Inferior parietal cortex (tissue), 1 donor: ENCODE data around the gene MCCC1.
"Not testable (repeated sequence)": the region's sequence is repeated elsewhere in the genome, so short reads cannot be mapped to it uniquely, and the experiment has no call there.

Experiments
- DNase-seq: peaks from one replicate; pipeline ENCODE4 v3.0.0-alpha.2; 2016; ENCODE audit errors: extremely low spot score

The MCCC1 gene

DNA sequence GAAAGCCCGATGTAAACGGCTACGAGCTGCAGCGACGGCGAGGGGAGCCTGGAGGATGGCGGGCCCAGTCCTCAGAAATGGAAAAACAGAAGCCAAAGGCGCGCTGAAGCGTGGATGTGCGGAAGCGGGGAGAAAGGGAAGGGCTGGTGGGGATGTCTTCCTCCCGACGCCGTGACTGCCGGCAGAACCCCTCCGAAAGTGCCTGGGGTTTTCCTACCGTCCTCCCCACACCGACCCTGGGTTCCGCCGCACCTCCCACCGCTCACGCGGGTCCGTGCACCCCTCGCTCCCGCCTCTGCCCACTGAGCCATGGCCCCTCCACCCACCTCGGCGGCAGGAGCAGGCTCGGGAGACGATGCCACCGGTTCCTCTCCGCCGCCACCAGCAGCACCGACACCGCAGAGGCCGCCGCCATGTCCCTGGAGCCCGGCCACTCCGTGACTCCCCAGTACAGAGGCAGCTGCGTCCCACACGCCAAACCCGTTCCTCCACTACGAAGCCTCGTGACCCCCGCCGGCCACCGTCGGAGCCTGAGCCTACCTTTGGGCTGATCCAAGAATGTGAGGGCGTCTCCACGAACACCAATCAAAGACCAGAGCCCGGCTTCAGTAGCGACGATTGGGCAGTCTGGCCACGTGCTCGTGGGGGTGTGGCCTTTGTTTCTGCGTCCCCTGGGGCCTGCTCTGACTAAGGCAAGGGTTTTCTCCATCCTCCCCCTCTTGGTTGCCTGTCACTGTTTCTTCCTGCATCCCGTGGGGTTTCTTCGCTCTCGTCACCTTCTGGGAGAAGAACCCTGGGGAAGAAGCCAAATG is at the start of gene MCCC1:
MCCC1 (minus strand) TSS at position 471 of the 812 bp plus-strand sequence; CDS start at position 415, 56 bp downstream.
- DNase-seq = peak; percentile 99

DNA sequence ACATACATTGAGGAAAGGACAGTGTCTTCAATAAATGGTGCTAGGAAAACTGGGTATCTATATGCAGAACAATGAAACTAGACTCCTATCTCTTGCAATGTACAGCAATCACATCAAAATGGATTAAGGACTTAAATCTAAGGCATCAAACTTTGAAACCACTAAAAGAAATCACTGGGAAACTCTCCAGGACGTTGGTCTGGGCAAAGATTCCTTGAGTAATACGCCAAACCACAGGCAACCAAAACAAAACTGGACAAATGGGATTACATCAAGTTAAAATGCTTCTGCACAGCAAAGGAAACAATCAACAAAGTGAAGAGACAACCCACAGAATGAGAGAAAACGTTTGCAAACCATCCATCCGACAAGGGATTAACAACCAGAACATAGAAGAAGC is 48.8 kb upstream of the MCCC1 start:
- DNase-seq = no peak

DNA sequence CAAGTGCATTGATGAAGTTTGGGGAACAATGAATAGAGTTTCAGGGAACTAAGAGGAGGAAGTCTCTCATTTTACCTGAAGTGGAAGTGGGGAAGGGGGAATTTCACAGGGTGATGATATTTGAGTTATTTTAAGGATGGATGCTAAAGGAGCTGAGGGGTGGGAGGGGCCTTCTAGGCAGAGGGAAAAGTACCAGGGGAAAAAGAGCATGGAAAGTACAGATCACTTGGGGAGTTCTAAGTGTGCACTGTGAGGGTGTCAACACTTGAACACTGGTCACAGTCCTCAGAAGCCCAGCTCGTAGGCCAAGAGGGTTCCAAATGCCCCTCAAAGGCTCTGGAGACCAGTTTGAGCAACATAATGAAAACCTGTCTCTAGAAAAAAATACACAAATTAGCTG is 45.1 kb upstream of the MCCC1 start:
- no peak for DNase-seq

DNA sequence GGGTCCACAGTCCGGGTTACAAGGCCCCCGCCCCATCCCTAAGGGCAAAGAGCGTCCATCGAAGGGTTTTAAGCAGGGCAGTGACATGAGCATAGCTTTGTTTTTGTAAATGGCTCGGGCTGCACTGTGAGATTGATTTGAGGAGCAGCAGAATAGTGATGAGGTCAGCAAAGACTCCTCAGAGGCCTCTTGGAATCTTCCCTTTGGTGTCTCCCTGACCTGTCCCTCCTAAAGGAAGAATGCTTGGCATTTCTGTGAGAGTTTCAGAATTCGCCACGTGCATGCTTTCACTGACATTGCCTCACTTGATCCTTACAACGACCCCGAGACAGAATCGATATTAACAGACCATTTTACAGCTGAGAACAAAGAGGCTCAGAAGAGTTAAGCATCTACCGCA is 42.9 kb upstream of the MCCC1 start:
- DNase-seq = no peak

DNA sequence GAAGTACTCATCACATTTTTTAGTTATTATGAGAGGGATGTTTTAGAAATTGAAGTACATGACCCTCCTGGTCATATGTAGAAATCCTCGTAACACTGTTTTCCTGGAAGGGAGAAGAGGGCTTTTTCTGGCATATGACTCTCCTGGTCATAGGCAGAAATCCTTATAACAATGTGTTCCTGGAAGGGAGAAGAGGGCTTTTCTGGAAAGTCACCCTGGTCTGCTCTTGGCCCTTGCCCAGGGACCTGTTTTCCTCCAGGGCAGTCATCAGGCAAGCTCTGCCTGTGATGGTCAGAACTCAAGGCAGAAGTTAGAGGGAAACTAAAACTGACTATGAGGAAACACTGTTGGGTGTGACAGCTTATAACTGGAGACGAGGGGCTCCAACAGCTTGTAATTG is 35.5 kb upstream of the MCCC1 start:
- DNase-seq = no peak

DNA sequence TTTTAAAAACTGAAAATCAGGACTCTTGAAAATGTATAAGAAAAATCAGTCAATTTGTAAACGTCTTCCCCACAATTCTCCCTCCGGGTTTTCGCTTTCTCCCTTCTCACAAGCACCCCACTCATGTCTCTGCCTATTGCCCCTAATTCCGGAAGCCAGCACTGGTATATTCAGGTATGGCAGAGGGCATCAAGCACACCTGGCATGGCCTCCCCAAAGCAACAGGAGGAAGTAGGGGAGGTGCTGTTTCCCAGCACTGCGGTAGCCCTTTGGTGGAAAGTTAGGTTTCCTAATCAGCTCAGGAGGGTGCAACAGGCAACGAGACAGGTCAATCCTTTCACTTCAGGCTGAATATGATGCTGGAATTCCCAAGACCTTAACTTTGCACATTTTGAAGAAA is 33.1 kb upstream of the MCCC1 start:
- DNase-seq = no peak

DNA sequence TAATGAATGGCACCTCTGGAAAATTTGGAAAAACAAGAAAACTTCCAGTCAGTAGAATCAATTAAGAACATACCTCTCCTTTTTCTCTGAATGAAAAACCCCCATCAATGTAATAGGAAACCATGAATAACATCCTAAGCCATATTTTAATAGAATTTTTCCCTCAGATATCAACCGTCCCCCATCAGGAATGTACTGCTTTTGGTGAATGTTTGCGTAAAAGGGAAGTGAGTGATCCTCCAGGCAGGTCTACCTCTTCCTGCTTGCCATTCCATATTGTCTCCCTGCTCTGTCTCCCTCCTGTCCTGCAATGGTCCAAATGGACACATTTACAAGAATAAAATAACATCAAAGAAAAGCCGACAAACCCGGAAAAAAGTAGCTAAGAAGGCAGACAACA is 32.4 kb upstream of the MCCC1 start:
- DNase-seq = no peak

DNA sequence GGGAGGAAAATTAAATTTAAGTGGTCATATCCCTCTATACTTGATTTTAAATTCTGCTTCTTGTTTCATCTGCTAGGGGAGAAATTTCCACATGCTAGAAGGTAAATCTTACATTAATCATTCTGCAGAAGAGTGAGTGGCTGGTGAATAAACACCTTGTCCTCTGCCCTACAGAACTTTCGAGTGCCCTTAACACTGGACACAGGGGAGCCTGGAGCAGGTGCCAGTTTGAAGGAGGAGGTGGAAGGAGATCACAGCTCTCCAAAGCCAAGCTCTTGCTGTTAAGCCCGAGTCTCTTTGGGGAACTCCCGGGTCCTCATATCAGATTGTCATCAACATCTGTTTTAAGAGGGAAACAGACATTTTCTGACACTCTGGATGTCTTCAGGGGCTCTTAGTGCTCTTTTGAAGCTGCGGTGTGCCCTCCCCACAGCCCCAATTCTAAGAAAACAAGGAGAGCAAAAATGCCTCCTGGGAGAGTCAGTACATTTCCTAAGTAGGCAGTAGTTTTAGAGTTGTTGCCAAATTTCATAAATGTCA is 32.0 kb upstream of the MCCC1 start:
- DNase-seq = no peak

DNA sequence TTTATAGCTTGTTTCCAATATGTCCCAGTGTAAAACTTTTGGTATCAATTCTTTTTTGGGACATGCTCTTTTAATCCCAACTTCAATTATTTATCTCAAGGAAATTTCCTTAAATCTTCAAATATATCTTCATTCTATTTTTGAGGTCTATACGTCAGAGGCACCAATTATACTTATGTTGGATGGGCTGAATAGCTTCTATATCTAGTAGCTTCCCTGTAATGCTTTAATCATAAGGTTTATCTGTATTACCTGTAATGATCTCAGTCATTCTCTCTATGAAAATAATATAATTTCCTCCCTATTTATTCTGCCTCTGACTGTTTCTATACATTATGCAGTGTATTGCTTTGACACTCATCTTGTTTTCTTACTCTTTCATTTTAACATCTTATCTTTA is 29.9 kb upstream of the MCCC1 start:
- no peak for DNase-seq

DNA sequence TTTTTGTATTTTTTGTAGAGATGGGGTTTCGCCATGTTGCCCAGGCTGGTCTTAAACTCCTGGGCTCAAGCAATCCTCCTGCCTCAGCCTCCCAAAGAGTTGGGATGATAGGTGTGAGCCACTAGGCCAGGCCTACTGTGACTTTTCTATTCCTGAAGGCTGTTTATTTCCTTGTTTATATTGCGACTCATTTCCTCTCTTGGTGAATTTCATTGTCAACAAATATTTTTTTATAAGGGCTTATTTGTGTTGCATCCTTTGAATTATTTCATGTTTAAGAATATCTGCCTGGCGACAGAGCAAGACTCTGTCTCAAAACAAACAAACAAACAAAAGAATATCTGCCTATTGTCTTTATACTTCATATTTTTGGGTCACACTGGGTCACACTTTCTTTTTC is 29.4 kb upstream of the MCCC1 start:
- no peak for DNase-seq

DNA sequence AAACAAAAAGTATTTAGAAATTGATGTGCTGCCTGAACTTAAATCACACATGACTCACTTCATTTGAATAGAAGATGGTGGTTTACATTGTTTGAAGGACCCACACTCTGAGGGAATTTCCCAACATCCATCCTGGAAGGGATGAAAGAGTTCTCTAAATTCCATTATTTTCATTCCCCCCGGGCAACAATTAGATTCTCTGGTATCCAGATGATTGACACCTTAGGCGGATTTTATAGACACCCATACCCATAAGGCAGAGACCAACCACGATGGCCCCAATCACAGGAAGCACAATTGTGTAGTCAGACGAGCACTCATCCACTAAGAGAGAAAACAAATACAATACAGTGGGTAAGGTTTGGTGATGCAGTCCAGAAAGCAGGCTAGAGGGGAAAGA is 24.6 kb upstream of the MCCC1 start:
- no peak for DNase-seq

DNA sequence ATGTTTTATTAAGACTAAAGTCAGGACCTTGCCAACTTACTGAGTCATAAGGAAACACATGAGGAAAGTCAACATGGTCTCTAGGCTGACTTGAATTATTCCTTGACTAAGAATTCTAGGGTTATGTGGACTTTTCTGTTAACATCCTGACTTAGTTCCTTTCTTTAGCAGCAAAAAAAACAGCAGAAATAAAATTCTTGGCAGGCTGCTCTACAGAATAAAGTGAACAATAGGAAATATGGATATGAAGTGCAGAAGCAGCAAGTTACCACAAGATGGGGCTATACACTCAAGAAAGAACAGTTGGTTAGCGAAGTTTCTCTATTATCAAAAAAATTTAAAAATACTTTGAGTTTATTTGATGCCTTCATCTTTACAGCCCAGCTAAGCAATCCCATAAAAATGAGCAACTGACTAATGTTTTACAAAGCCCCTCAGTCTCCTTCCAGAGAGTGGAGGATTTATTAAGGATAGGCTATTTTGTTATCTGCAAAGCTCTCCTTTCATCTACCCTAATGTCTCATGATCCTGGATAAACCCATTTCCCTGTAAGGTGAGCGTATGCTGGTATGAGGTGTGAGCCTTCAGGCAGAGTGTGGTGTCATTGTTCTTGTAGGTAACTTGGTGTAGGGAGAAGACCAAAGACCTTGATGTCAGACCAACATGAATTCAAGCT is 23.1 kb upstream of the MCCC1 start:
- peak; percentile 79 for DNase-seq

DNA sequence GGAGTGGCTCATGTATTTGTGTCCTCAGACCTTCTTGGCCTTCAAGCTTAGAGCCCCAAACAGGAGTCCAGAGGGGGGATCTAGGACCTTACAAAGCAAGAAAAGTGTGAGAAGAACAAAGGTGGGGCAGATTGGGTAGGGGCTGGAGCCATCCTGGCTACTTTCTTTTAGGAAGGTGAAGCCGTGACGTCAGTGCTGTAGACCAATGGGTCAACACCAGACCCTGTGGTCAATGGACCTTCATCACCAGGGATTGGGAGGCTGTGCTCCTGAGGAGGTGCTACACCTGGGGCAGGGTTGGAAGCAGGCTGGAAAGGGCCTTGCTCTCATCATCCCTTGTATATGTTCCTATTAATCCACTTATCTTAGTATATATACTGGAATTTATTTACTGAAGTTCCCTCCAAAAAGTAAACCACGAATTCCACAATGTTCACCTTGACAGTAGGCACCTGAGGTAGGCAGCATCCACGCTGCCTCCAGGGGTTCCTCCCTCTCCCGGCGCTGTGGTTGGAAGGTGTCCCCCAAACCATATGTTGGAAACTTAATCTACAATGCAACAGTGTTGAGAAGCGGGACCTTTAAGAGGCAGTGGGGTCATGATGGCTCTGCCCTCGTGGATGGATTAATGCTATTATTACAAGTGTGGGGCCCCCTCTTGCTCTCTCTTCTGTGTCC is 21.4 kb upstream of the MCCC1 start:
- DNase-seq = no peak

DNA sequence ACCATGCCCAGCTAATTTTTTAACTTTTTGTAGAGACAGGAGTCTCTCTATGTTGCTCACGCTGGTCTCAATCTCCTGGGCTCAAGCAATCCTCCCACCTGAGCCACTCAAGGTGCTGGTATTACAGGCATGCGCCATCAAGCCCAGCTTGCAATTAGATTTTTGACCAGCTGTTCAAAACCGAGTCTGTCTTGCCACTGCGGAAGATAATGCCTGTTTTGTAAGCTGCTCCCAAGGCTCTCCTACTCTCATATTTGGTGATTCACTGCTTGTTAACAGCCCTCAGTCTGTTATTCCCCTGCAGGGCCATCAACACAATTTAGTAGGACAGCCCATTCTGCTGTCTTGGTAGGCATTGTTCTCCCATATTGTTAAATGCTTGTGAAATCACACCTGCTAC is 17.8 kb upstream of the MCCC1 start:
- DNase-seq = no peak

DNA sequence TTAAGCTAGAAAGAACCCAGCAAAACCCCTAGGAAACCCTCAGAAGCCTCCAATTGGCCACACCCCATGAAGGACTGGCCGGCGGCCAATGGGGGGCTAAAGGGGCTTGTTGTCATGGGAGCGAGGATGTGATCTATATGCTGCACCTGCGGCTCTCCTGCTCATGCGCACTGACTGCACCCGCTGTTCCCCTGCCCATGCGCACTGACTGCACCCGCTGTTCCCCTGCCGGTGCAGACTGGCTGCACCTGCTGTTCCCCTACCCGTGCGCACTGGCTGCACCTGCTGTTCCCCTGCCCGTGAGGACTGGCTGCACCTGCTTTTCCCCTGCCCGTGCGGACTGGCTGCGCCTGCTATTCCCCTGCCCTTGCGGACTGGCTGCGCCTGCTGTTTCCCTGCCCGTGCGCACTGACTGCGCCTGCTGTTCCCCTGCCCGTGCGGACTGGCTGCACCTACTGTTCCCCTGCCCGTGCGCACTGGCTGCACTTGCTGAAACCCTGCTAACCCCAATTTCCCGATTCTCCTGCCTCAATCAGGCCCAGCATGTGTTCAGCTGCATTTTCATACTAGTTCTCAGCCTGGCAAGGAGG is 16.8 kb upstream of the MCCC1 start:
- DNase-seq = peak; percentile 68

DNA sequence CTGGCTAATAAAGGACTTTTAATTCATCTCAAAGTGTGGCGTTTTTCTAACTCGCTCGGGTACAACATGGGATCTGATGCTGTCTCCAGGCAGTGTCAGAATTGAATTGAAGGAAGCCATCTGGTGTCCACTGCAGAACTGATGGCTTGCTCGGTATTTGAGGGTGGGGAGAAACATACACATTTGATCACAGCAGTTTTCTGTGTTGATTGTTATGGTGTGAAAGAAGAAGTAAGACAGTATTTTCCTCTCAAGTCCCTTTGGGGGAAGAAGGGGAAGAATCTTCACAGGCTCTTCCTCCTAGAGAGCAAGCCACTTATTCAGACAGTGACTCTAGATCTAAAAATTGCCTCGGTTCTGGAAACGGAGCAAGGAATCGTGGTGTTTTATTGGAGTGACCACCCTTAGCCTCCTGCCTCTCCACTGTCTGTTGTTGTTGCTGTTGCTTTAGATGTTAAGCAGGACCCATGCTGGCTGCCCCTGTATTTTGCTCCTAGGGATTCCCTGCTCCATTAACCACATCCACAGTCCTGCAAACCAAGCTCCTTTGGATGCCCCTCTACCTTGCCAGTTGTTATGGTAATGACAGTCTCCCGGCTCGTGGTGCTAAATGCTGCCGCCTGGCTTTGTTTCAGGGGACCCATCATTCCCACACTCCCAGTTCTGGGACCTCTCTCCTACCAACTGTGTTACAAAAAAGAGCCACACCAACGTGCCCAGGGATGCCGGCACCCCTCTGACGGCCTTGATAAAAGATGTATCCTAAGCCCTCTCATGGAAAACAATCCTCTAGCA is 15.3 kb upstream of the MCCC1 start:
- DNase-seq = peak; percentile 43

DNA sequence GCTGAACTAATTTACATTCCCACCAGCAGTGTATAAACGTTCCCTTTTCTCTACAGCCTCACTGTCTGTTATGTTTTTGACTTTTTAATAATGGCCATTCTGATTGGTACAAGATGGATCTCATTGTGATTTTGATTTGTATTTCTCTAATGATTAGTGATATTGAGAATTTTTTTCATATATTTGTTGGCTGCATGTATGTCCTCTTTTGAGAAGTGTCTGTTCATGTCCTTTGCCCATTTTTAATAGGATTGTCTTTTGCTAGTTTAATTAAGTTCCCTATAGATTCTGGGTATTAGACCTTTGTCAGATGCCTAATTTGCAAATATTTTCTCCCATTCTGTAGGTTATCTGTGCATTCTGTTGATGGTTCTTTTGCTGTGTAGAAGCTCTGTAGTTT is 10.6 kb upstream of the MCCC1 start:
- not testable (repeated sequence) for DNase-seq

DNA sequence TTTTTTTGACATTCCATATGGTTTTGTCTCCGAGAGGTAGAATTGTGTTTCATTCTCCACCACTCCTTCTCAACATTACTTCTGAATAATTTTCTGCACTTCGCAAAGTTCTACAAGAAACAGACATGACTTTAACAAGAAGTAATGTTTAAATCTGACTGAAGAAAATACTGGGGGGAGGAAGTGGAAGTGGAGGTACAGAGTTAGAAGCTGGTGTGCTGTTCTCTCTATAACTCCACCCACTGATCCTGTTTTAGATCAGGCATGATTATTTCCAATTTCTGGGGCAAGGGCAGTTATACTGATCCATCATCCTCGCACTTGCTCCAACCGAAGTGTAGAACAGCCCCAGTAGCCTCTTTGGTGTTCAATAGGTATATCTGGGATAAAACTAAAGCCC is 9.2 kb upstream of the MCCC1 start:
- no peak for DNase-seq

DNA sequence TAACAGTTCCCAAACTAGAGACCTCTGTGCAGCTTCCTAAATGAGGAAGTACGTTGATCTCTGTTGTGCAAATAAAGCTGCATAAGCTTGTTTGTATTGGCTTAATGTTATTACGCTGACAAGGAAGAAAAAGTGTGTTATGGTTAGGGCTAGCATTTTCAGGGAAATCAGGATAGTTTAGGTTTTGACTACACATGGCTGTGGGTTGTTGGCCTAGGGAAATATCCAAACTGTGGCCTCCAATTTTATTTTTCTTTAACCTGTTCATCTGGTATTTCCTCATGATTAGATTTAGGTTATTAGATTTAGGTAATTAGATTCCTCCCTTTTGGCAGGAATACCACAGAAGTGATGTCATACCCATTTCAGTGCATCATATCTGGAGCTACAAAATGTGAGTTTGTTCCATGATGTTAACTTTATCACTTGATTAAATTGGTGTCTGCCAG is 8.7 kb upstream of the MCCC1 start:
- DNase-seq = no peak

DNA sequence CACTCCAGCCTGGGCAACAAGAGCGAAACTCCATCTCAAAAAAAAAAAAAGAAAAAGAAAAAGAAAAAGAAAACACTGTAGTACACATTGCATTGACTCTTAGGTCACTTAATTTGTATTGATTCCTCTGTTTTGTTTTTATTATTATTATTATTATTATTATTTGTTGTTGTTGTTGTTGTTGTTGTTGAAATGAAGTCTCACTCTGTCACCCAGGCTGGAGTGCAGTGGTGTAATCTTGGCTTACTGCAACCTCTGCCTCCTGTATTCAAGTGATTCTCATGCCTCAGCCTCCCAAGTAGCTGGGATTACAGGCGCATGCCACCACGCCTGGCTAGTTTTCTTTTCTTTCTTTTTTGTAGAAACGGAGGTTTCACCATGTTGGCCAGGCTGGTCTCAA is 8.1 kb upstream of the MCCC1 start:
- DNase-seq = not testable (repeated sequence)

DNA sequence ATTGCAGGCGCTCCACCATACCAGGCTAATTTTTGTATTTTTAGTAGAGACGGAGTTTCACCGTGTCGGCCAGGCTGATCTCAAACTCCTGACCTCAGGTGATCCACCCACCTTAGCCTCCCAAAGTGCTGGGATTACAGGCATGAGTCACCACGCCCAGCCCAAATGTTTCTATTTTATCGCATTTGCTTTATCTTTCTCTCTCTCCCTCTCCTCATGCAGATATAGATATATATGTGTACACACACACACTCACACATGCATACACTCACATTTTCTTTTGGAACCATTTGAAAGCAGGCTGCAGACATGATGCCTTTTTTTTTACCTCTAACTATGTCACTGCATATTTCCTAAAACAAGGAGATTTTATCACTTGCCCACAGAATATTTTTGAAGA is 7.3 kb upstream of the MCCC1 start:
- DNase-seq = no peak
